Activated CD8-positive, alpha-beta memory T cell treated with anti-CD3 and anti-CD28 coated beads for 1 hour (primary cell): ENCODE data around the gene DKKL1.

Experiments used
- DNase-seq, 2 donors: peaks; one replicate each; pipeline ENCODE4 v3.0.0-alpha.2; 2020; ENCODE audit warnings: low read depth in 1 of 2; ENCODE audit errors: extremely low read depth in 1 of 2

Gene DKKL1

DNA sequence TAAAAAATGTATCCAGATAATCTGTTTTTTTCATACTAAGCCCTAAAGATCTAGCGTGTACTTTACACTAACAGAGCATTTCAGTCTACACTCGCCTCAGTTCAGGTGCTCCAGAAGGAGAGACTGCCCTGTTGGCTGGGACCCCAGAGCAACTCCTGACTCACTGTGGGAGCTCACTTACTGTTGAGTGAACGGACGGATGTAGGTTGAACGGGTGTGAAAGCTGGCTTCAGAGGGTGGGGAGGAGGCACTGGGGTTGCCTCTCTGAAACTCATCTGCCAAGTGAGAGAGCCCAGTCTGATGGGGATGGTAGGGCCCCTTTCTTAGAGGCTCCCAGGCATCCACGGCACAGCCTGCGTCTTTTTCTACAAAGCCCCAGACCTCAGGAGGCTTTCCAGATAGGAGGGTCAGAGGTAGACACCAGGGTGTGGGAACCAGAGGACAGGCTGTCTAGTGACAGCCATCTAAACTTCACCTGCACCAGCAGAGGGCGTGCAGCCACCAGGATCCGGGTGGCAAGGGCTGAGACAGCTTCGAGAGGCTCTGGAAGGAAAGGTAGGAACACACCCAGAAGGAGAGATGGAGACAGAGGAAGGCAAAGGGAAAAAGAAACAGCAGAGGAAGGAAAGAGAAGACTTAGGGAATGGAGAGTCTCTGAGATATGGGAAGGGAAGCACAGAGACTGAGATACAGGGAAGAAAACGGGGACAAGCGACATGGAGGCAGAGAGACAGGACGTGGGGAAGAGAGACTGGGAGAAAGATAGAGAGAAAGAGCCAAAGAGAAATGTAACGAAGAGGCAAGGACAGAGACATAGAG is 28.1 kb downstream of the DKKL1 start:
- DNase-seq = peak; percentile 55 to 61

DNA sequence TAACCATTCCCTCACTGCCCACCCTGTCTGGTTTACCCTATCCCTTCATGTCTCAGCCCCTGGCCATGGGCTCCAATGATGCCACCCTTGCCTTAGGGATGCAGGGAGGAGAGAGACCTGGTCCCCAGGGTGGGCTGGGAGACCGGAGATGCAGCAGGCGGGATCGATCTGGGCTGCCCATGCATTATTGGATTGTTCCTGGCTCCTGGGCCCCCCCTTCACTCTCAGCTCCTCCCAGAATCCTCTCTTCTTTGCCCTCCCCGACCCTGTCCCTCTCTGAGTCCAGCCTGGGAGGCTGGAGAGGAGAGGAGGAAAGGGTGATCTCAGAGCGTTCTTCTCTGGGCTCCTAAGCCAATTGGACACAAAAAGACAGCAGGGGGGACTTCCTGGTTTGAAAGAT is 30.2 kb downstream of the DKKL1 start:
- DNase-seq = no peak

DNA sequence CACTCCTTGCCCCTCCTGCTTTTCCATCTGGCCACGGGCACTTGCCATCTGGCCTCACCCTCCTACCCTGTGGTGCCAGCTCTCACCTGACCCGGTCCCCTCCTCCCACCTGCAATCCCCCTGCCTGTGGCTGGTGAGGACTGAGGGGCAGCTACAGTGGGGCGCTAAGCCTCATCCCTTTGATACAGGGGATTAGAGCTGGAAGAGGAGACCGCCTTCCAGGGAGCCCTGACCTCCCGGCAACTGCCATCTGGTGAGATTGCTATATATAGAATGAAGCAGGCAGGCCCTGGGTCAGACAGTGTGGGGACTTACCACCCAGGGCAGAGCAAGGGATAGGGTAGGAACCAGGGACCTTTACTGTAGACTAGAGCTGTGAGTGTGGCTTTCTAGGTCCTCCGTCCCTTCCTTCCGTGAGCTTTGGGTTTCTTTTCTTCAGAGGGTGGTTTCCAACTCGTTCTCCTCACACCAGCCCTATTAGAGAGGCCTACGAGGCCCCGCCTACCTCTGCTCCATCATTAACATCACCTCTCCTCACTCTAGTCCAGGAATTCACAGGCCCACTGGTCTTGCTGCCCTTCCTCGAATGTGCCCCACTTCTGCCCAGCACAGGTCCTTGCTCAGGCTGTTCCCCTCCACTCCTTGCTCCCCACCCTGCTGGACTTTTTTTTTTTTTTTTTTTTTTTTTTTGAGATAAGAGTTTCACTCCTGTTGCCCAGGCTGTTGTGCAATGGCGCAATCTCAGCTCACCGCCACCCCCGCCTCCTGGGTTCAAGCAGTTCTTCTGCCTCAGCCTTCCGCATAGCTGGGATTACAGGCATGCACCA is 32.1 kb downstream of the DKKL1 start:
- no peak for DNase-seq

DNA sequence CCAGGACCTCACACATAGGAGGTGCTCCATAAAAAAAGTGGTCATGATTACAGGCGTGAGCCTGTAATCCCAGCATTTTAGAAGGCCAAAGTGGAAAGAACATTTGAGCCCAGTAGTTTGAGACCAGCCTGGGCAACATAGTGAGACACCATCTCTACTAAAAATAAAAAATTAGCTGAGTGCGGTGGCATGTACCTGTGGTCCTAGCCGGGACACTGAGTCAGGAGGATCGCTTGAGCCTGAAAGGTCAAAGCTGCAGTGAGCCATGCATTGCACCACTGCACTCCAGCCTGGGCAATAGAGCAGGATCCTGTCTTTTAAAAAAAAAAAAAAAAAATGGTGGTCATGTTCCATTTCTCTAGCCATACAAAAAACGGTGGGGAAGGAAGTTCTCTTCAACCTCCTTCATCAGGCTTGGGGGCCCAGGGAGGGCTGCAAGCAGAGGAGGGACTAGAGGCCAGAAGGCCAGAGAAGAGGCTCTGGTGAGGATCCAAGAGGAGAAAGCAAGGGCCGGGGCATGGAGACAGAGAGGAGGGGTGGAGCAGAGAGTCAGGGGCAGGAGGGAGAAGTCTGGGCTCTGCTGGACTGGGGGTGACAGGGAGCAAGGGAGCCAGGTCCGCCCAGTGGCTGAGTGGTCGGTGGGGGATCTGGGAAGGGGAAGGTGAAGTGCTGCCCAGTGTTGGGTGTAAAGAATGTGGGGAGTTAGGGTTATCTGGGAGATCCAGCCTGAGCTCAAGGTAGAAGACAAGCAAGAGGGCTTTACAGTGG is 33.2 kb downstream of the DKKL1 start:
- no peak for DNase-seq

DNA sequence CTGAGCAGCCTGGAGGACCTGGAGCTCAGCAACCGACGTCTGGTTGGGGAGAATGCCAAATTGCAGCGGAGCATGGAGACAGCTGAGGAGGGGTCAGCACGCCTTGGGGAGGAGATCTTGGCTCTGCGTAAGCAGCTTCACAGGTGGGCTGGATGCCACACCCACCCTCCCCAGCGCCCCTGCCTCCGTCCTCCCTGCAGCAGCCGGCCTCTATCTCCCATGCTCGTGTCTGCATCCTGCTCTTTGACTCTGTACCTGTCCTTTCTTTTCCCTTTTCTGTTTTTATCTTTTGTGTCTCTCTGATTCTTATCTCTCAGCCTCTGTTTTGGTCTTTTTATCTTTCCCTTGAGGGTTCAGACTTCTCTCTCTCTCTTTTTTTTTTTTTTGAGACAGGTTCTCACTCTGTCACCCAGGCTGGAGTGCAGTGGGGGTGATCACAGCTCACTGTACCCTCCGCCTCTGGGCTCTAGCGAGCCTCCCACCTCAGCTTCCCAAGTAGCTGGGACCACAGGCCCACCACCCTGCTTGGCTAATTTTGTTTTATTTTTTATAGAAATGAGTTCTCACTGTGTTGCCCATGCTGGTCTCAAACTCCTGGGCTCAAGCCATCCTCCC is 34.4 kb downstream of the DKKL1 start:
- DNase-seq = no peak

DNA sequence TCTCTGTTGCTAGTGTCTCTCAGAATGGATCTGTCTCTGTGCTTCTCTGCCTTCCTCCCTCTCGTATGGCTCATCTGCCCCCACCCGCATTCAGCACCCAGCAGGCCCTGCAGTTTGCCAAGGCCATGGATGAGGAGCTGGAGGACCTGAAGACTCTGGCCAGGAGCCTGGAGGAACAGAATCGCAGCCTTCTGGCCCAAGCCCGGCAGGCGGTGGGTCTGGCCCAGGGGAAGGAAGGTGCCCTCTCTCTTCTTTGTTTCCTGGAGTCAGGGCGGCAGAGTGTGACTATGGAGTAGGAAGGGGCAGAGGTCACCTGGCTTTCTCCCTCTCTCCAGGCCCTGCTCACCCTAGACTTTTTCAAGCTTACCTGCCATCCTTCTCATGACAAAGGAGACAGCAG is 35.3 kb downstream of the DKKL1 start:
- DNase-seq = no peak

DNA sequence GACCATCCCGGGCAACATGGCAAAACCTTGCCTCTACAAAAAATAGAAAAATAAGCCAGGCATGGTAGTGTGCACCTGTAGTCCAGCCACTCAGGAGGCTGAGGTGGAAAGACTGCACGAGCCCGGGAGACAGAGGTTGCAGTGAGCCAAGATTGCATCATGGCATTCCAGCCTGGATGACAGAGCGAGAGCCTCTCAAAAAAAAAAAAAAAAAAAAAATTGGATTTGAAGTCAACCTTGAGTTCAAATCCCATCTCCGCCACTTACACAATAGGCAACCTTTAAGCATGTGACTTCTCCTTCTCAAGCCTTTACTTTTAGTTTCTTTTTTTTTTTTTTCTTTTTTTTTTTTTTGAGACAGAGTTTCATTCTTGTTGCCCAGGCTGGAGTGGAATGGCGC is 36.4 kb downstream of the DKKL1 start:
- DNase-seq = no peak

DNA sequence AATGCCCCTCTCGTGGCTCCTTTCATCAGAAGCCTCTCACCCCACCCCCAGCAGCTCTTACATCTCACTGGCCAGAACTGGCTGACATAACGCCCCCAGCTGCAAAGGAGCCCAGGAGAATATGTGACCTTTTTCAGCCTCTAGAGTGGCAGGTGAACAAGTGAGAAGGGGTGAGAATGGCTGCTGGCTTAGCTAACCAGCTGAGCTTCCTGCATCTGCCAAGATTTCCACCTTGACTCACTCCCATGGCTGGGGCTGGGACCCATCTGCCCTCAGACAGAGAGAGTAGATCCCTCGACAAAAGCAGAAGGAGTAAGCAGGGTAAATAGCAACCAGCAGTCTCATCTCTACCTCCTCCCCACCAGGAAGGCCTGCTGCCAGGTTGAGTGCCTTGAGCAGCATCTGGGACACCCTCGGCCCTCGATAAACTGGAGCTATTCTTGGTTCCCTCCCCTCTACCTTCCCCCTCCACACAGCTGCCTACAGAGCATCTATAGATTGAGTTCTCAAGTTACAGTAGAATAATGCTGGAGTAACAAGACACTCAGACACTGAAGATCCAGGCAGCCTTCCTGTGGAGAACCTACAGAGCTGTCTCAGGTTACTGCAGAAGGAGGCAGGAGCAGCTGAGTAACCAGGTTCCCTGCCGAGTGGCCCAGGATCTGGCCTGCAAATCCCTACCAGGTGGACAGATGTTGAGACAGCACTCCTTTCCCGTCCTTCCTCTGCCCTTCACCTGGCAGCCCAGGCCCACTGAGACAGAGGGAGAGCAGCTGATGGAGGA is 39.9 kb downstream of the DKKL1 start:
- DNase-seq = no peak

DNA sequence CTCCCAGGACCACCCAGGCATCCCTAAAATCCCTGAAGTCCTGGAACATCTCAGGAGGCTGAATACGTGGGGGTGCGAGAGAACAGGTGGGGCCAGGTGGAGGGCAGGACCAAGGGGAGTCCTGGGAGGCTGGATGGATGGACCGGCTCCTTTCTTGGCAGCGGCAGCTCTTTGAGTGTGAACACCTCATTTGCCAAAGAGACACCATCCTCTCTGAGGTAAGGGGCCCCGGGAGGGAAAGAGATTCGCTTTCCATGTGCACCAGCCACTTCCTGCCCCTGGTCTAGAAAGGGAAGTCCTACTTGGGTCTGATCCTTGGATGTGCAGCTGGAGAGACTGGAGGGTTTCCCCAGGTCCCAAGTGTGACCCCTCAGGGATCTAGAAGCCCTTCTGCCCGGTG is 43.4 kb downstream of the DKKL1 start:
- no peak for DNase-seq

DNA sequence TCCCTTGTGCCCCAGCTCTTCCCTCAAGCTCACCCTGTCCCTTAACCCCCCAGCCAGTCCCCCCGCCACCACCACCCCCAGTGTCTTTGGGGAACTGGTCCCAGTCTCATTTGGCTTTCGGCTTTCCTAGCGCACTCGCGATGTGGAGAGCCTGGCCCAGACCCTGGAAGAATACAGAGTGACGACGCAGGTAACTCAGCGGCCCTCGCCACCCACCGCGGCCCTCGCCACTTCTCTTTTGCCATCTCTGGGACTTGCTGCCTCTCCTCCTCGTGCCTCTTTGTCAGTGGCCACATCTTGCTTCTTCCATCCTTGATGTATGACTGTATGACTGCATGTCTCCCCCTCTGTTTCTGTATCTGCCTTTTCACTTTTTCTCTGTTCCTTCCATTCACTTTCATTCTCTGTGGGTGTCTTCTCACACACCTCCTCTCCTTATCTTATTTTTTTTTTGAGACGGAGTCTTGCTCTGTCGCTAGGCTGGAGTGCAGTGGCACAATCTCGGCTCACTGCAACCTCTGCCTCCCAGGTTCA is 43.9 kb downstream of the DKKL1 start:
- DNase-seq = no peak

DNA sequence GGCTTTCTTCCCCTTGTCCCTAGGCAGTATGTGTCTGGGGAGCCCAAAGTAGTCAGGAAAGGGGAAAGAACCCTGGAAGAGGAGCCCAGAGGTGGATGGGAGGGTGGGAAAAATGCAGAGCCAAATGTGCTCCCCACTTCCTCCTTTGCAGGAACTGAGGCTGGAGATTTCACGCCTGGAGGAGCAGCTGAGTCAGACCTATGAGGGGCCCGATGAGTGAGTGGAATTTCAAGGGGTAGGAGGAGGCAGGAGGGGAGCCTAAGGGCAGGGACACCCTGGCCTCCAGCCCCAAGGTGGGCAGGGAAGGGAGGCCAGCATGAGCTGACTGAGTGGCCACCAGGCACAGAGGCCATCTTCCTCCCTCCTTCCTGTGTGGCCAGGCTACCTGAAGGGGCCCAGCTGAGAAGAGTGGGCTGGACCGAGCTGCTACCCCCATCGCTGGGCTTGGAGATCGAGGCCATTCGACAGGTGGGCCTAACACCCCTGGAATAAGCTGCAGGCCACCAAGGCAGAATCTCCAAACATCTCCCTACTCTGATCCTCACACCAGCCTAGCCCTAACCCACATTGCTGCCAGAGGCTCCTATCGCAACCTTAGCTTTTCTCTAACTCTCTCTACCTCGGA is 45.3 kb downstream of the DKKL1 start:
- DNase-seq = no peak

DNA sequence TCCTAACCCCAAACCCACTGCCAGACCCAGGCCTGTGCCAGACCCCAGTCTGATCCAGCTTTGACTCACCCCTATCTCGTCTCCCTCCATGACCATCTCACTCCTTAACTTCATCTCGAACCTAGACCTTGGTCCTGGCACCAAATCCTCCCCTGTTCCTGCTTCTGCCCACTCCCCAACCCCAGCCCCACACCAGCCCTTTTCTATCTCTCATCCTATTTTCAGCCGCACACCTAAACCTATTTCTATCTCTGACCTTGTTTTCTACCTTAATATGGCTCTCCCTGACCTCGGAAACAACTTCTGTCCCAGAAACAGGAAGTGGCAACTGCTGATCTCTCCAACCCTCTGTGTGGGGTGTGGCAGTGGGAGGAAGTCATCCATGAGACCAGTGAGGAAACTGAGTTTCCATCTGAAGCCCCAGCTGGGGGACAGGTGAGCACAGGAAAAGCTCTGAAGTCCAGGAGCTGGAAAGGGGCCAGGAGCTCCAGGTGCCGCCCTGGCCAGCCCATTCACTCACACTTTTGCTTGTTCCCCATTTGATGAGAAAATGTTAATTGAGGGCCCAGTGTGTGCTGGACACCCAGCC is 45.9 kb downstream of the DKKL1 start:
- no peak for DNase-seq

DNA sequence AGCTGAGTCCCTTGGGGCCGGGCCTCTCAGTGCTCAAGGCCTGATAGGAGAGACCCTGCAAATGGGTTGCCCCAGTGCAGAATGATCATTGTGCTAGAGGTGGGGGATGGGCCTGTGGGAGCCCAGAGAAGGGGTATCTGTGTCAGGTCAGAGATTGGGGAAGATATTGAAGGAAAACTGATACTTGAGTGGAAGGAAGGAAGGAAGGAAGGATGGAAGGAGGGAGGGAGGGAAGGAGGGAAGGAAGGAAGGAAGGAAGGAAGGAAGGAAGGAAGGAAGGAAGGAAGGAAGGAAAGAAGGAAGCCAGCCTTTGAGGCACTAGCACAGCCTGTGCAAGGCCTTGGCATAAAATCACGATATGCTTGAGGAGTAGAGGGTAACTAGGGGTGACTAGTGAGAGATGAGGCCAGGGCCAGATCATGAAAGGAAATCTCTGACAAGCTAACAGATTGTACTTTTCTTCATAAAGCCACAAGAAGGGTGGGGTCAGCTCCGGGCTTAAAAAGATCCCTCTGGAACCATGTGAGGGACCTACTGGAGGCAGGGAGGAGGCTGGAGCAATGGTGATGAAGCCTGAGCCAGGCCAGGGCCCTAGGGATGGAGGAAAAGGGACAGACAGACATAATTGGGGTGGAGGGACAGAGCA is 48.1 kb downstream of the DKKL1 start:
- DNase-seq = no peak

DNA sequence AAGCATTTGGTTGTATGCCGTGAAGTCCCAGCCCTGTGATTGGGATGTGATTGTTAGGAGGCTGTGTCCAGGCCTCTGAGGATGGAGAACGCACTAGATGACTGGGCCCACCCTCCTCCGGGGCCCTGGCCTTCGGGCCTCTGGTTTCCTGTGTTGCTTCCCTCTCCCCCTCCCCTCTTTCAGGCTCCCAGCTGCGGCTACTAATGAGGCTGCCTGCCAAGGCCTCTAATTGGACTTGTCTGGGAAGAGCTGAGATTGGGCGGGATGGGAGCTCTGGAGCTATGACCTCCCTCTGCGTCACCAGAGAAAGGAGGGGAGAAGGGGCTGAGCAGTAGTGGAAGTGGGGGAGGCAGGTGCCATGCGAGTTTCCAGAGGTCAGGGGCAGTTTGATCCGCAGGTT is 49.7 kb downstream of the DKKL1 start:
- no peak for DNase-seq

DNA sequence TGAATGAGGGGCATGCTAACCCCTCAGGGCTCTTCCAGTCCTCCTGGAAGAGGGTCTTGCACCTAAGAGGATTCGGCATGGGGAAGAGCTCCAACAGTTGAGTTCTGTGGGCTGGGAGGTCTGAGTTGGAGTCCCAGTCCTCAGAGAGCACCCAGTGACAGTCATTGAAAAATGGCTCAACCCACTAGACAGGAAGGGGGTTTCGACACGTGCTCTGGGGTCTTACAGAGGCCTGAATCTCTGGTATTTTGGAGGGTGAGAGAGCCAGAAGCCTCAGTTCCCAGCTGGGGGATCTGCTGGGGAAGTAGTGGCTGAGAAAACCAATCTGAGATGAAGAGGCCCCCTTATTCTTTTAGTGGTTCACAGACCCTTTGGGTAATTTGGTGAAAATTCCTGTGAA is 50.6 kb downstream of the DKKL1 start:
- no peak for DNase-seq

DNA sequence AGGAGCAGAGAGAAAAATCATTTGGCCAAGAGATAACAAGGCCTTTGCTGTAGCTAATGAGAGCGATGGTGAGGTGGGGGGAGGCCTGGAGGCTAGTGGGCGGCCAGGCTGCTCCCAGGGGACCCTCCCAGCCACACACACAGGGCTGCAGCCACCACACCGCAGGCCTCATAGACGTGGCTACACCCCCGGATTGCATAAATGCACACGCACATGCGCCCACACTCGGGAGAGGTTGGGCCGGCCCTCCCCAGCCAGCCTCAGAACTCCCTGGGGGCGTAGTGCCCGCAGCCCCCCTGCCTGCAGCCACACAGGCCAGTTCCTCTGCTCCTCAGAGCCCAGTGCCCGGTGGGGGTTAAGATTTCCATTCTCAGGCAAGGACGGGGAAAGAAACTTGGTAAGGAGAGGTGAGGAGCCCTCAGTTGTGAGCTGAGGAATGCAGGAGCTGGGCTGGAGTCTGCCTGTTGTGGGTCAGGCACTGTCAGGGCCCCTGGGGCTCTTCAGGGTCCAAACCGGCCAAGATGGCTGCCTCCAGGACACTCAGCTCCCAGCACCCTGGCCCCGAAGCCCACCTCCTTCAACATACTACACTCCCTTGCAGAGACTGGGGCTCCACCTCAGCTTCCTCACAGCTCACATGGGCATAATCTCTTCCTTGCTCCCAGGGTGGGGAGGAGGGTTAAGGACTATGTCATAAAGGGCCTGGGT is 51.6 kb downstream of the DKKL1 start:
- DNase-seq = no peak

DNA sequence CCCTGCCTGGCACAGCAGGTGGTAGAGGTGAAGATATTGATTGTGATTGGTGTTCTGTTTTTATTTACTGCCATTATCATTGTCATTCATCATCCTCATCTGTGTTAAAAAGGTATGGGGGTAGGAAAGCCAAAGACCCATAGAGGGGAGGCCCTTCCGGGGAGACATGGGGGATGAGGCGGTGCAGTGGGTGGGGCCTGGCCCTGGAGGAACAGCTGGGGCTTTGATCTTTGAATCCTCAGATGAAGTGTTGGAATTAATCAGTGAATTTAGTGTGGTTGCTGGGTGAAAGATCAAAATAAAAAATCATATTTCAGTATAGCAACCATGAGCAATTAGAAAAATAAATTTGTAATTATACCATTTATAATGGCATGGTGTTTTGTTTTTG is 52.1 kb downstream of the DKKL1 start:
- DNase-seq = no peak

DNA sequence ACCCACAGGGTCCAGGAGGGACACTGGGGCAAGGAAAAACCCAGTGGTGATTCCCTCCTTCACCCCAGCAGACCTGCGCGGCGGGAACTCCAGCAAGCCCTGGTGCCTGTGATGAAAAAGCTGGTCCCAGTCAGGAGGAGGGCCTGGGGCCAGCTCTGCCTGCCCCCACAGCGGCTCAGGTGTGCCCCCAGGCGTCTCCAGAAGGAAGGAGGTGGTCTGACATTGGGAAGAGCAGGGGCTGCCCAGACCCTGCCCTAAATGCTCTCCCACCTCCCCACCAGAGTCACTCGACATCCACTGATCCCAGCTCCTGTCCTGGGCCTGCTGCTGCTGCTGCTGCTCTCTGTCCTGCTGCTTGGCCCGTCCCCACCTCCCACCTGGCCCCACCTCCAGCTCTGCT is 53.4 kb downstream of the DKKL1 start:
- DNase-seq = no peak
